ENCODE results near the gene TIAM2.

DNA sequence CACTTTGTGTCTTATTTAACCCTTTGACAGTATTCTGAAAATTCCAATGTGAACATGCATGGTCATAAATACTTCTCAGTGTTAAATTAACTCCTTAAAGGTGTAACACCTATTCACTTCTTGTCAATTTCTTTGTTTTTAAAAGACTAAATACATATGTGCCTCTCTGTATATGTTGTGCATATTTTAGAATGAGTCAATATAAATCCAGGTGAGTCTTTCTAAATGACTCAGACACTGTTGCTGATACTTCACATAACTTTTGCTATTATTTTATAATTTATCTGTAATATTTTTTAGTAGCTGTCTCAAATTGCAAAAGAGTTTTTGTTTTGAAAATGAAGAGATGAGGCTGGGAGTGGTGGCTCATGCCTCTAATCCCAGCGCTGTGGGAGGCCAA is 36.0 kb downstream of the TIAM2 start:
- TF ChIP-seq POLR2A (IDR thresholded peaks at IDR 0.05) (no peak), POLR2AphosphoS5 (IDR thresholded peaks at IDR 0.05) (no peak)
- TF ChIP-seq, protein P1, sequence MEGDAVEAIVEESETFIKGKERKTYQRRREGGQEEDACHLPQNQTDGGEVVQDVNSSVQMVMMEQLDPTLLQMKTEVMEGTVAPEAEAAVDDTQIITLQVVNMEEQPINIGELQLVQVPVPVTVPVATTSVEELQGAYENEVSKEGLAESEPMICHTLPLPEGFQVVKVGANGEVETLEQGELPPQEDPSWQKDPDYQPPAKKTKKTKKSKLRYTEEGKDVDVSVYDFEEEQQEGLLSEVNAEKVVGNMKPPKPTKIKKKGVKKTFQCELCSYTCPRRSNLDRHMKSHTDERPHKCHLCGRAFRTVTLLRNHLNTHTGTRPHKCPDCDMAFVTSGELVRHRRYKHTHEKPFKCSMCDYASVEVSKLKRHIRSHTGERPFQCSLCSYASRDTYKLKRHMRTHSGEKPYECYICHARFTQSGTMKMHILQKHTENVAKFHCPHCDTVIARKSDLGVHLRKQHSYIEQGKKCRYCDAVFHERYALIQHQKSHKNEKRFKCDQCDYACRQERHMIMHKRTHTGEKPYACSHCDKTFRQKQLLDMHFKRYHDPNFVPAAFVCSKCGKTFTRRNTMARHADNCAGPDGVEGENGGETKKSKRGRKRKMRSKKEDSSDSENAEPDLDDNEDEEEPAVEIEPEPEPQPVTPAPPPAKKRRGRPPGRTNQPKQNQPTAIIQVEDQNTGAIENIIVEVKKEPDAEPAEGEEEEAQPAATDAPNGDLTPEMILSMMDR (IDR thresholded peaks at IDR 0.05 in 8 of 11, conservative IDR thresholded peaks at IDR 0.05 in 3 of 11) = no peak

Data from spleen (tissue), 7 donors.